Neural progenitor cell (in vitro differentiated cells): Measurements from ENCODE around the gene TIAM1.

Experiments used
- EZH2 ChIP-seq: fragments of 200-600 bp; sonication (generic); IDR thresholded peaks from 2 replicates; pipeline ENCODE4 v1.6.1; 2017; ENCODE audit warnings: antibody characterized with exemption, mild to moderate bottlenecking, moderate library complexity
- TF ChIP-seq, protein P1 (sequence below): fragments of 200-600 bp; sonication (generic); IDR thresholded peaks from 2 replicates; pipeline ENCODE4 v1.5.1; 2017; ENCODE audit warnings: antibody characterized with exemption, mild to moderate bottlenecking

DNA sequence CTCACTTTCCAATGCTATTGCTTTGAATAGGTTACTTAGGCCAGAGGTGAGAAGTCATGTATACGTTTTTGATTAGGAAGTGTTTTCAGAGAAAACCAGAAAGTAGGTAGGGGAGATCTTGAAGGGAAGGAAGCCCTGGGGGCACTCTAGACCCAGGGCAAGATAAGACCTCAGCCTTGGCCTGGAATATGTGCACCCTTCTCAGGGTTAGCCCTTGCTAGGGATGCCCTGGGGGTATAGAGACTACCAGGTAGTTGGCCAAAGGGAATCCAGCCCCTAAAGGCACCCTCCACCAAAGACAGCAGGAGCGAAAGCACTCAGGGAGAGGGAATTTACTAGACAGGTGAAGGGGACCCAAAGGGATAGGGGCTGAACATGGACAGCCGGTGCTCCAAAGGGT is 7.0 kb downstream of the TIAM1 start:
- TF ChIP-seq, protein P1, sequence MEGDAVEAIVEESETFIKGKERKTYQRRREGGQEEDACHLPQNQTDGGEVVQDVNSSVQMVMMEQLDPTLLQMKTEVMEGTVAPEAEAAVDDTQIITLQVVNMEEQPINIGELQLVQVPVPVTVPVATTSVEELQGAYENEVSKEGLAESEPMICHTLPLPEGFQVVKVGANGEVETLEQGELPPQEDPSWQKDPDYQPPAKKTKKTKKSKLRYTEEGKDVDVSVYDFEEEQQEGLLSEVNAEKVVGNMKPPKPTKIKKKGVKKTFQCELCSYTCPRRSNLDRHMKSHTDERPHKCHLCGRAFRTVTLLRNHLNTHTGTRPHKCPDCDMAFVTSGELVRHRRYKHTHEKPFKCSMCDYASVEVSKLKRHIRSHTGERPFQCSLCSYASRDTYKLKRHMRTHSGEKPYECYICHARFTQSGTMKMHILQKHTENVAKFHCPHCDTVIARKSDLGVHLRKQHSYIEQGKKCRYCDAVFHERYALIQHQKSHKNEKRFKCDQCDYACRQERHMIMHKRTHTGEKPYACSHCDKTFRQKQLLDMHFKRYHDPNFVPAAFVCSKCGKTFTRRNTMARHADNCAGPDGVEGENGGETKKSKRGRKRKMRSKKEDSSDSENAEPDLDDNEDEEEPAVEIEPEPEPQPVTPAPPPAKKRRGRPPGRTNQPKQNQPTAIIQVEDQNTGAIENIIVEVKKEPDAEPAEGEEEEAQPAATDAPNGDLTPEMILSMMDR: no peak
- no peak for TF ChIP-seq EZH2
